Measurements from ENCODE around the gene SLC3A2. TPM values are rescaled to one million over a fixed set of nuclear protein-coding genes. Genes with fewer than 3 reads are reported as not detected.

Gene SLC3A2
- total and polyA plus RNA-seq, 2 of the 13 experiments (the other 11 are each of a cell fraction or from before 2014, with no cell fraction given) = 213 to 226 TPM

GRCh38 chr11:62854013-62854824 is 26.5 kb upstream of the SLC3A2 start (continued):
- TF ChIP-seq SIN3A (IDR thresholded peaks at IDR 0.05; ENCODE audit: borderline replicate concordance, low read depth, low read length) = 0 out of 2 replicates have a peak, but pooled peaks have one; percentile 22
- no peak for TF ChIP-seq ZNF616 (CRISPR knock-in tag; IDR thresholded peaks at IDR 0.05; ENCODE audit: low read depth)
- TF ChIP-seq ZNF280D (CRISPR knock-in tag; IDR thresholded peaks at IDR 0.05) = 0 out of 2 replicates have a peak, but pooled peaks have one; percentile 46
- TF ChIP-seq, protein P1, sequence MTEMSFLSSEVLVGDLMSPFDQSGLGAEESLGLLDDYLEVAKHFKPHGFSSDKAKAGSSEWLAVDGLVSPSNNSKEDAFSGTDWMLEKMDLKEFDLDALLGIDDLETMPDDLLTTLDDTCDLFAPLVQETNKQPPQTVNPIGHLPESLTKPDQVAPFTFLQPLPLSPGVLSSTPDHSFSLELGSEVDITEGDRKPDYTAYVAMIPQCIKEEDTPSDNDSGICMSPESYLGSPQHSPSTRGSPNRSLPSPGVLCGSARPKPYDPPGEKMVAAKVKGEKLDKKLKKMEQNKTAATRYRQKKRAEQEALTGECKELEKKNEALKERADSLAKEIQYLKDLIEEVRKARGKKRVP (CRISPR knock-in tag; IDR thresholded peaks at IDR 0.05) = no peak
- peak; percentile 2; the same call in 1 of the 2 replicates for TF ChIP-seq POLR2AphosphoS5 (IDR thresholded peaks at IDR 0.05; ENCODE audit: low read depth, low read length)
- TF ChIP-seq DMAP1 (CRISPR knock-in tag; IDR thresholded peaks at IDR 0.05) = no peak
- TF ChIP-seq, protein P2, sequence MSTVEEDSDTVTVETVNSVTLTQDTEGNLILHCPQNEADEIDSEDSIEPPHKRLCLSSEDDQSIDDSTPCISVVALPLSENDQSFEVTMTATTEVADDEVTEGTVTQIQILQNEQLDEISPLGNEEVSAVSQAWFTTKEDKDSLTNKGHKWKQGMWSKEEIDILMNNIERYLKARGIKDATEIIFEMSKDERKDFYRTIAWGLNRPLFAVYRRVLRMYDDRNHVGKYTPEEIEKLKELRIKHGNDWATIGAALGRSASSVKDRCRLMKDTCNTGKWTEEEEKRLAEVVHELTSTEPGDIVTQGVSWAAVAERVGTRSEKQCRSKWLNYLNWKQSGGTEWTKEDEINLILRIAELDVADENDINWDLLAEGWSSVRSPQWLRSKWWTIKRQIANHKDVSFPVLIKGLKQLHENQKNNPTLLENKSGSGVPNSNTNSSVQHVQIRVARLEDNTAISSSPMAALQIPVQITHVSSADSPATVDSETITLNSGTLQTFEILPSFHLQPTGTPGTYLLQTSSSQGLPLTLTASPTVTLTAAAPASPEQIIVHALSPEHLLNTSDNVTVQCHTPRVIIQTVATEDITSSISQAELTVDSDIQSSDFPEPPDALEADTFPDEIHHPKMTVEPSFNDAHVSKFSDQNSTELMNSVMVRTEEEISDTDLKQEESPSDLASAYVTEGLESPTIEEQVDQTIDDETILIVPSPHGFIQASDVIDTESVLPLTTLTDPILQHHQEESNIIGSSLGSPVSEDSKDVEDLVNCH (CRISPR knock-in tag; IDR thresholded peaks at IDR 0.05) = no peak
- TF ChIP-seq ZNF414 (CRISPR knock-in tag; IDR thresholded peaks at IDR 0.05) = 0 out of 2 replicates have a peak, but pooled peaks have one; percentile 51
- TF ChIP-seq KAT2B (IDR thresholded peaks at IDR 0.05; ENCODE audit: borderline replicate concordance, low read depth, low read length) = peak; percentile 26; the same call in 1 of the 2 replicates
- no peak for TF ChIP-seq GATAD1 (CRISPR knock-in tag; IDR thresholded peaks at IDR 0.05)
- TF ChIP-seq RBFOX2 (IDR thresholded peaks at IDR 0.05; ENCODE audit: low read depth, low read length) = peak; percentile 56; the same call in 1 of the 2 replicates
- 0 out of 2 replicates have a peak, but pooled peaks have one; percentile 29 for TF ChIP-seq HNRNPL (IDR thresholded peaks at IDR 0.05; ENCODE audit: low read depth, low read length)
